ENCODE results near the gene RNF157. TPM values are rescaled to one million over a fixed set of nuclear protein-coding genes. Genes with fewer than 3 reads are reported as not detected.
"Not testable (repeated sequence)": the region's sequence is repeated elsewhere in the genome, so short reads cannot be mapped to it uniquely, and the experiment has no call there.

The RNF157 gene
- total RNA-seq, 4 donors from 2014 or later = 8.4 to 23.5 (median 17.4) TPM

GRCh38 chr17:76268991-76269981 lies 29.0 kb upstream of the RNF157 start:
- DNase-seq (ENCODE audit: low spot score) = no peak
- no peak for ATAC-seq (ENCODE audit: low FRiP score)
- no peak for TF ChIP-seq CTCF (IDR thresholded peaks at IDR 0.05)

- TF ChIP-seq CTCF (IDR thresholded peaks at IDR 0.05) = no peak
- DNase-seq (ENCODE audit: low spot score) (no peak), ATAC-seq (ENCODE audit: low FRiP score) (no peak)
Measured at GRCh38 chr17:76268015-76268749, 27.9 kb upstream of the RNF157 start.

- not testable (repeated sequence) for DNase-seq (ENCODE audit: low spot score); ATAC-seq (ENCODE audit: low FRiP score)
Measured at GRCh38 chr17:76267581-76268001, 27.3 kb upstream of the RNF157 start.

GRCh38 chr17:76267051-76267576 lies 26.8 kb upstream of the RNF157 start:
- TF ChIP-seq CTCF (IDR thresholded peaks at IDR 0.05) = no peak
- DNase-seq (ENCODE audit: low spot score) = no peak
- ATAC-seq (ENCODE audit: low FRiP score) = no peak

GRCh38 chr17:76266244-76266938 lies 26.1 kb upstream of the RNF157 start:
- DNase-seq (ENCODE audit: low spot score) (no peak), ATAC-seq (ENCODE audit: low FRiP score) (no peak)
- TF ChIP-seq CTCF (IDR thresholded peaks at IDR 0.05) = no peak

GRCh38 chr17:76265624-76266243 lies 25.4 kb upstream of the RNF157 start:
- ATAC-seq (ENCODE audit: low FRiP score) = no peak
- no peak for DNase-seq (ENCODE audit: low spot score)
- no peak for TF ChIP-seq CTCF (IDR thresholded peaks at IDR 0.05)

Measured in omental fat pad (tissue), 4 donors.